ENCODE data around the gene LRRC72. TPM values are rescaled to one million over a fixed set of nuclear protein-coding genes. Genes with fewer than 3 reads are reported as not detected.

Gene LRRC72
- total and polyA plus RNA-seq, 8 donors, result not detected

GRCh38 chr7:16619979-16620408 lies 93.4 kb downstream of the LRRC72 start:
- DNase-seq, result no peak
- FAIRE-seq, result no peak
- peaks cover 0 to 34% (median 0%) of the 10 kb centered on the region in 3 donors for H3K36me3 ChIP-seq

GRCh38 chr7:16626388-16626787 lies 99.8 kb downstream of the LRRC72 start:
- intact Hi-C loops (cut with DNase I), result no loop called here
- no peak overlapping the region for H3K27ac ChIP-seq
- TF ChIP-seq CTCF (IDR thresholded peaks at IDR 0.05), result no peak
- DNase-seq, result no peak
- WGBS, 2 donors, result 92 to 94% methylated on average over 2 of the region's 2 CpGs
- no peak for ATAC-seq
- H3K27me3 ChIP-seq, result no peaks in the 10 kb centered on the region
- H3K4me1 ChIP-seq, result no peaks in the 10 kb centered on the region
- no peak for FAIRE-seq
- peaks cover 0 to 14% (median 0%) of the 10 kb centered on the region in 3 donors for H3K36me3 ChIP-seq
- no peaks in the 10 kb centered on the region for H3K9me3 ChIP-seq
- H3K4me3 ChIP-seq, result no peak overlapping the region

More at GRCh38 chr7:16619979-16620408, 93.4 kb downstream of the LRRC72 start:
- no peak overlapping the region for H3K27ac ChIP-seq
- 94 to 97% methylated on average over 2 of the region's 2 CpGs for WGBS, 2 donors
- intact Hi-C loops (cut with DNase I), result no loop called here
- no peaks in the 10 kb centered on the region for H3K4me1 ChIP-seq
- ATAC-seq, result no peak
- no peak overlapping the region for H3K4me3 ChIP-seq
- no peaks in the 10 kb centered on the region for H3K9me3 ChIP-seq
- no peaks in the 10 kb centered on the region for H3K27me3 ChIP-seq
- TF ChIP-seq CTCF (IDR thresholded peaks at IDR 0.05), result no peak

GRCh38 chr7:16627236-16627635 lies 100.6 kb downstream of the LRRC72 start:
- FAIRE-seq (no peak), ATAC-seq (no peak), DNase-seq (no peak)
- 80% methylated on average over 2 of the region's 2 CpGs for WGBS, 2 donors
- Histone ChIP-seq H3K36me3 (peaks cover 0 to 14% (median 0%) of the 10 kb centered on the region in 3 donors), H3K9me3 (no peaks in the 10 kb centered on the region), H3K4me1 (no peaks in the 10 kb centered on the region), H3K4me3 (no peak overlapping the region), H3K27ac (no peak overlapping the region), H3K27me3 (no peaks in the 10 kb centered on the region)
- TF ChIP-seq CTCF (IDR thresholded peaks at IDR 0.05), result no peak
- intact Hi-C loops (cut with DNase I), result no loop called here

GRCh38 chr7:16630654-16631053 lies 104.0 kb downstream of the LRRC72 start:
- Histone ChIP-seq H3K36me3 (no peaks in the 10 kb centered on the region), H3K4me3 (no peak overlapping the region), H3K4me1 (no peaks in the 10 kb centered on the region), H3K27me3 (no peaks in the 10 kb centered on the region), H3K27ac (no peak overlapping the region), H3K9me3 (no peaks in the 10 kb centered on the region)
- ATAC-seq (no peak), FAIRE-seq (no peak), DNase-seq (no peak)
- no peak for TF ChIP-seq CTCF (IDR thresholded peaks at IDR 0.05)
- whole genome bisulfite sequencing, 2 donors, result 87 to 92% methylated on average over 1 of the region's 1 CpG
- intact Hi-C loops (cut with DNase I), result no loop called here

Other genes with a start within 250 kb of the LRRC72 start
- gene CRPPA, start 105.3 kb upstream of the LRRC72 start, total RNA-seq, result 1 to 10 TPM; 1.3 to 2.2 (median 1.8) TPM
- under 1 TPM; 0.53 to 0.56 TPM for gene CRPPA, start 105.3 kb upstream of the LRRC72 start, polyA plus RNA-seq
- gene SOSTDC1, start 61.1 kb upstream of the LRRC72 start, total RNA-seq, result under 1 TPM in 4 of 6 donors, not detected in 2; 0.12 to 0.25 (median 0.18) TPM
- 1 to 10 TPM in 1 of 2 donors, not detected in 1; 1.3 TPM for gene SOSTDC1, start 61.1 kb upstream of the LRRC72 start, polyA plus RNA-seq
- 10 to 100 TPM in 1 of 6 donors, 1 to 10 TPM in 5; 6.3 to 11.4 (median 8.2) TPM for gene ANKMY2, start 118.9 kb downstream of the LRRC72 start, total RNA-seq
- gene ANKMY2, start 118.9 kb downstream of the LRRC72 start, polyA plus RNA-seq, result 1 to 10 TPM; 3.9 to 8.9 TPM
- gene BZW2, start 119.4 kb downstream of the LRRC72 start, total RNA-seq, result 10 to 100 TPM; 15.3 to 29.9 (median 21.1) TPM
- 10 to 100 TPM; 10.5 to 12.9 TPM for gene BZW2, start 119.4 kb downstream of the LRRC72 start, polyA plus RNA-seq
- 10 to 100 TPM; 30.7 to 64.6 (median 53.0) TPM for gene TSPAN13, start 226.9 kb downstream of the LRRC72 start, total RNA-seq
- gene TSPAN13, start 226.9 kb downstream of the LRRC72 start, polyA plus RNA-seq, result 10 to 100 TPM; 49.3 to 64.9 TPM

All from pancreas (tissue), 10 donors.